Suprapubic skin (tissue), 3 donors: Measurements from ENCODE around the gene LALBA.

Source experiments
- POLR2A ChIP-seq, 2 donors: fragments of 450-650 bp; IDR thresholded peaks; one replicate each; pipeline ENCODE4 v1.6.1; 2017; ENCODE audit warnings: antibody characterized with exemption in 2 of 2, mild to moderate bottlenecking in 2 of 2, moderate library complexity in 2 of 2
- TF ChIP-seq, protein P1 (sequence below), 2 donors: fragments of 200-600 bp in 1 of 2; fragments of 450-650 bp in 1 of 2; sonication (generic) in 1 of 2; IDR thresholded peaks; one replicate each; pipeline ENCODE4 v1.5.1; 2016 to 2019; ENCODE audit warnings: antibody characterized with exemption in 2 of 2, mild to moderate bottlenecking in 1 of 2, moderate library complexity in 1 of 2

DNA sequence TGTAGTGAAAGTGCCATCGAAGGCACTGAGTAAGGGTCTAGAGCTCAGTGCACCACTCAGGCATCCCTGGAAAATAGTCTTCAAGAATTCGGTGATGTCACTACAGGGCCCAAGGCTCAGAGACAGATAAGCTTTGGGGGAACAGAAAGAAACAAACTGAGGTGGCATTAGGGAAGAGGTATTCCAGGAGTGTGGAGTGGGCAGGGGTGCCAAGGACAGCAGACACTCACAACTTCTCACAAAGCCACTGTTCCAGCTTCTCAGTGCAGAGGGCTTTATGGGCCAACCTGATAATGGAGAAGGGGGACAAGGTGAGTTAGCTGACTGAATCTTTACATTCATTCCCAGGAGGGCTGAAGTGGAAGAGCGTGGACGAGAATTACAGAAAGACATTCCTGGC lies 2.1 kb downstream of the LALBA start:
- TF ChIP-seq, protein P1, sequence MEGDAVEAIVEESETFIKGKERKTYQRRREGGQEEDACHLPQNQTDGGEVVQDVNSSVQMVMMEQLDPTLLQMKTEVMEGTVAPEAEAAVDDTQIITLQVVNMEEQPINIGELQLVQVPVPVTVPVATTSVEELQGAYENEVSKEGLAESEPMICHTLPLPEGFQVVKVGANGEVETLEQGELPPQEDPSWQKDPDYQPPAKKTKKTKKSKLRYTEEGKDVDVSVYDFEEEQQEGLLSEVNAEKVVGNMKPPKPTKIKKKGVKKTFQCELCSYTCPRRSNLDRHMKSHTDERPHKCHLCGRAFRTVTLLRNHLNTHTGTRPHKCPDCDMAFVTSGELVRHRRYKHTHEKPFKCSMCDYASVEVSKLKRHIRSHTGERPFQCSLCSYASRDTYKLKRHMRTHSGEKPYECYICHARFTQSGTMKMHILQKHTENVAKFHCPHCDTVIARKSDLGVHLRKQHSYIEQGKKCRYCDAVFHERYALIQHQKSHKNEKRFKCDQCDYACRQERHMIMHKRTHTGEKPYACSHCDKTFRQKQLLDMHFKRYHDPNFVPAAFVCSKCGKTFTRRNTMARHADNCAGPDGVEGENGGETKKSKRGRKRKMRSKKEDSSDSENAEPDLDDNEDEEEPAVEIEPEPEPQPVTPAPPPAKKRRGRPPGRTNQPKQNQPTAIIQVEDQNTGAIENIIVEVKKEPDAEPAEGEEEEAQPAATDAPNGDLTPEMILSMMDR (IDR thresholded peaks at IDR 0.05): no peak
- no peak for TF ChIP-seq POLR2A (IDR thresholded peaks at IDR 0.05)
